PC-3 (cell line): ENCODE measurements around the gene KLHL40. TPM values are rescaled to one million over a fixed set of nuclear protein-coding genes. Genes with fewer than 3 reads are reported as not detected.

ENCODE experiments used
- ATAC-seq: fragments of 200-7000 bp; cut with Tn5 transposase; 2 replicates; pipeline ENCODE4 v1.9.1; 2020; ENCODE audit warnings: mild to moderate bottlenecking, moderate library complexity
- BruUV-seq: library from RNA; stranded (reverse); fragments of 400-500 nt; replicated peaks from 2 replicates; lab custom pipeline; 2021; lab: Mats Ljungman, UMichigan
- CTCF ChIA-PET: fragments of 300-600 bp; sonication (Branson Sonifier 250); formaldehyde crosslinking; loops from one replicate; lab custom pipeline; 2022; ENCODE audit warnings: antibody characterized with exemption; lab: Charles Lee
- POLR2A ChIA-PET: fragments of 300-600 bp; sonication (Branson Sonifier 250); formaldehyde crosslinking; loops from one replicate; lab custom pipeline; 2022; ENCODE audit warnings: antibody characterized with exemption; ENCODE audit not compliant: unreplicated experiment; lab: Charles Lee
- DNase-seq: peaks from one replicate; pipeline ENCODE4 v3.0.0-alpha.2; 2015
- H2AFZ ChIP-seq: fragments of 300-600 bp; sonication (generic); 2 replicates; pipeline ENCODE4 v1.6.0; 2016; ENCODE audit warnings: antibody characterized with exemption, low read length
- H3F3A ChIP-seq: fragments of 300-600 bp; sonication (generic); one replicate; pipeline ENCODE4 v1.6.0; 2017; ENCODE audit warnings: antibody characterized with exemption, low read length, control low read depth, mild to moderate bottlenecking; ENCODE audit not compliant: unreplicated experiment
- H3K27ac ChIP-seq: fragments of 300-600 bp; sonication (generic); 2 replicates; pipeline ENCODE4 v1.5.1; 2016; ENCODE audit warnings: mild to moderate bottlenecking, low read length
- H3K27me3 ChIP-seq: fragments of 300-600 bp; sonication (generic); 2 replicates; pipeline ENCODE4 v1.6.1; 2016; ENCODE audit warnings: low read length, mixed read lengths
- H3K36me3 ChIP-seq: fragments of 300-600 bp; sonication (generic); 2 replicates; pipeline ENCODE4 v1.6.1; 2016; ENCODE audit warnings: low read depth, mixed run types, low read length, mixed read lengths
- H3K4me1 ChIP-seq: fragments of 300-600 bp; sonication (generic); 2 replicates; pipeline ENCODE4 v1.5.1; 2016; ENCODE audit warnings: low read length; ENCODE audit not compliant: insufficient read depth
- H3K4me2 ChIP-seq: fragments of 300-600 bp; sonication (generic); 2 replicates; pipeline ENCODE4 v1.6.0; 2016; ENCODE audit warnings: low read length
- H3K4me3 ChIP-seq: fragments of 300-600 bp; sonication (generic); 2 replicates; pipeline ENCODE4 v1.5.1; 2016; ENCODE audit warnings: mild to moderate bottlenecking, low read length, mixed read lengths
- H3K79me2 ChIP-seq: fragments of 300-600 bp; sonication (generic); 2 replicates; pipeline ENCODE4 v1.6.1; 2017; ENCODE audit warnings: low read length, mixed read lengths
- H3K9ac ChIP-seq: fragments of 300-600 bp; sonication (generic); 2 replicates; pipeline ENCODE4 v1.6.0; 2016; ENCODE audit warnings: mild to moderate bottlenecking, low read length
- H3K9me2 ChIP-seq: fragments of 300-600 bp; sonication (generic); replicated peaks from 2 replicates; pipeline ENCODE4 v1.6.1; 2016; ENCODE audit warnings: mixed run types, low read length, mixed read lengths
- H3K9me3 ChIP-seq: fragments of 300-600 bp; sonication (generic); 2 replicates; pipeline ENCODE4 v1.6.1; 2016; ENCODE audit warnings: low read length, mixed read lengths
- H4K20me1 ChIP-seq: fragments of 300-600 bp; sonication (generic); 2 replicates; pipeline ENCODE4 v1.6.1; 2016; ENCODE audit warnings: low read length, mixed read lengths
- CTCF ChIP-seq: fragments of 300-600 bp; sonication (generic); conservative IDR thresholded peaks from 2 replicates; pipeline ENCODE4 v1.5.1; 2017; ENCODE audit warnings: antibody characterized with exemption, low read depth, mild to moderate bottlenecking, low read length
- EZH2 ChIP-seq: fragments of 300-600 bp; sonication (generic); IDR thresholded peaks from one replicate; pipeline ENCODE4 v1.6.1; 2017; ENCODE audit warnings: antibody characterized with exemption, mild to moderate bottlenecking, low read length; ENCODE audit not compliant: unreplicated experiment
- EZH2phosphoT487 ChIP-seq: fragments of 300-600 bp; sonication (generic); IDR thresholded peaks from 2 replicates; pipeline ENCODE4 v1.6.1; 2018; ENCODE audit warnings: mild to moderate bottlenecking, antibody characterized with exemption, low read length, borderline replicate concordance
- intact Hi-C: fragments of 100-400 bp; cut with micrococcal nuclease; formaldehyde crosslinking; loops from 2 replicates; pipeline ENCODE4 v1.9.0; 2023
- total RNA-seq: library from RNA; depleted of rRNA; stranded (reverse); fragments of >200 nt; gene quantifications from 2 replicates; pipeline ENCODE4 v1.2.3, GENCODE V29; 2014

The KLHL40 gene
- total RNA-seq, 1 experiment from 2014 or later: not detected

DNA sequence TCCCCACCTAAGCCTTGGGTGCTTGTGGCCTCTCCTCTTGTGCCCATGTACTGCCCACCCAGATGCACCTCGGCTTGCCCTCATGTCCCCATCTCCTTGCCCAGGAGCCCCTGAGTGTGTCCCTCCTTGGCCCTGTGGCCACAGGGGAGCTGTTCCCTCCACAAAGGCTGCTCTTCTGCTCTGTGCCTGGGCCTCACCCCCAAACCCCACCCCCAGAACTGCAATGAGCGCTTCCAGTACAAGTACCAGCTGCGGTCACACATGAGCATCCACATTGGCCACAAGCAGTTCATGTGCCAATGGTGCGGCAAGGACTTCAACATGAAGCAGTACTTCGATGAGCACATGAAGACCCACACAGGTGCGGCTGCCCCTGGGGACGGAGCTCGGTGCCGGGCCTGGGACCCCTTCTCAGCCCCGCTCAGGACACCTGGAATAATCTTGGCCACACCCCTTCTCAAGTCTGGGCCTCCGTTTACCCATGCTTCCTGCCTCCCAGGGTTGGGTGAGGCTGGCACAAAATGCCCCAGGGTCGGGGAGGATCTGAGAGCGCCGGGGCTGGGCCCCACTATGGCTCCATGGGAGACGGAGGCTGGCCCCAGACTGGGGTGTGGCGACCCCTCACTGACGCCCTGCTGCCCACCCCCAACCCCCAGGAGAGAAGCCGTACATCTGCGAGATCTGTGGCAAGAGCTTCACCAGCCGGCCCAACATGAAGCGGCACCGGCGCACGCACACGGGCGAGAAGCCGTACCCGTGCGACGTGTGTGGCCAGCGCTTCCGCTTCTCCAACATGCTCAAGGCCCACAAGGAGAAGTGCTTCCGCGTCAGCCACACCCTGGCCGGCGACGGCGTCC, 21.5 kb upstream of the KLHL40 start:
- intact Hi-C loops: no loop called here
- no peak overlapping the region for H3K27ac ChIP-seq
- ChIA-PET POLR2A (interaction anchor here (0.6 to 0.7 kb wide), 2 partner anchors 83 to 167 kb away, joined by 3 to 6 read pairs; no protein-coding TSS in a partner anchor), CTCF (no interaction called here)
- H3K4me3 ChIP-seq: no peak overlapping the region
- no peak overlapping the region for H2AFZ ChIP-seq
- no peak overlapping the region for H3K9ac ChIP-seq
- DNase-seq (no peak), ATAC-seq (no peak)
- no TSS peak for BruUV-seq
- TF ChIP-seq CTCF (no peak), EZH2phosphoT487 (no peak), EZH2 (no peak)
- H3K9me2 ChIP-seq: no peaks in the 10 kb centered on the region
- H3K9me3 ChIP-seq: no peaks in the 10 kb centered on the region
- no peaks in the 10 kb centered on the region for H4K20me1 ChIP-seq
- H3K36me3 ChIP-seq: no peaks in the 10 kb centered on the region
- H3K27me3 ChIP-seq: no peaks in the 10 kb centered on the region
- H3K4me1 ChIP-seq: no peaks in the 10 kb centered on the region
- H3F3A ChIP-seq: no peaks in the 10 kb centered on the region
- no peaks in the 10 kb centered on the region for H3K79me2 ChIP-seq
- H3K4me2 ChIP-seq: no peak overlapping the region

DNA sequence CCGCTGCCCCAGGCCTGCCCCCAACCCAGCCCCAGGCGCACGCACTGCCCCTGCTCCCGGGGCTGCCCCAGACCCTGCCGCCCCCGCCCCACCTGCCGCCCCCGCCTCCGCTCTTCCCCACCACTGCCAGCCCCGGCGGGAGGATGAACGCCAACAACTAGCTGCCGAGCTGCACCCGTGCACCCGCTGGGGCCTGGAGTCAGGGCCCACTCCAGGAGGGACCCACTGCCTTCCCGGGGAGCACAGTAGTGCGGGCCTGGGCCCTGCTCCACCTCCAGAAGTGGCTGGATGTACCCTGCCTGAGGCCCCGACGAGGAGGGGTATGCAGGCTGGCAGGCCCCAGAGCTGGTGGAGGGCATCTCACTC, 20.9 kb upstream of the KLHL40 start:
- no peaks in the 10 kb centered on the region for H3K9me2 ChIP-seq
- no peaks in the 10 kb centered on the region for H3K36me3 ChIP-seq
- H3K9ac ChIP-seq: no peak overlapping the region
- no peaks in the 10 kb centered on the region for H3K27me3 ChIP-seq
- no peak for TF ChIP-seq CTCF
- TF ChIP-seq EZH2: no peak
- no peak for TF ChIP-seq EZH2phosphoT487
- BruUV-seq: no TSS peak
- intact Hi-C loops: no loop called here
- no peak overlapping the region for H2AFZ ChIP-seq
- H3K4me3 ChIP-seq: no peak overlapping the region
- DNase-seq (no peak), ATAC-seq (no peak)
- CTCF ChIA-PET: no interaction called here
- POLR2A ChIA-PET: interaction anchor here (0.7 kb wide), 1 partner anchor 166 kb away, joined by 6 read pairs; no protein-coding TSS in a partner anchor
- no peaks in the 10 kb centered on the region for H3F3A ChIP-seq
- H3K9me3 ChIP-seq: no peaks in the 10 kb centered on the region
- H3K4me1 ChIP-seq: no peaks in the 10 kb centered on the region
- H3K27ac ChIP-seq: no peak overlapping the region
- H3K4me2 ChIP-seq: no peak overlapping the region
- no peaks in the 10 kb centered on the region for H4K20me1 ChIP-seq
- H3K79me2 ChIP-seq: no peaks in the 10 kb centered on the region
